Muscle of arm (tissue), 14 donors: ENCODE results near the gene HTR1B. TPM values are rescaled to one million over a fixed set of nuclear protein-coding genes. Genes with fewer than 3 reads are reported as not detected.
A peak's percentile ranks its signal among the peaks of the same experiment; 100 is the strongest.

Experiments used
- DNase-seq: peaks from one replicate; pipeline ENCODE4 v3.0.0-alpha.2; 2013
- long read RNA-seq, 11 donors: transcript quantifications; one replicate each; lab custom pipeline, GENCODE V29; 2026
- polyA plus RNA-seq, 12 donors: library from polyadenylated mRNA; unstranded; fragments of 120-200 nt; gene quantifications; one replicate each; pipeline ENCODE4 v1.2.1, GENCODE V29; 2013; ENCODE audit not compliant: insufficient read length in 12 of 12

Gene HTR1B
- polyA plus RNA-seq: under 1 TPM in 5 of 12 donors, not detected in 7; 0.05 to 0.43 (median 0.13) TPM
- long read RNA-seq, donor 1, partial matches to known transcripts: 0 of 2 reads
- long read RNA-seq, donor 1, other reads (novel, unspliced or antisense): 0 of 2 reads
- long read RNA-seq, donor 2: 0 reads
- long read RNA-seq, donor 3, partial matches to known transcripts: 0 of 1 reads
- long read RNA-seq, donor 3, other reads (novel, unspliced or antisense): 0 of 1 reads
- long read RNA-seq, donor 4: 0 reads
- long read RNA-seq, donor 5: 0 reads
- long read RNA-seq, donor 6: 0 reads
- long read RNA-seq, donor 7: 0 reads
- long read RNA-seq, donor 8, partial matches to known transcripts: 0 of 1 reads
- long read RNA-seq, donor 8, other reads (novel, unspliced or antisense): 0 of 1 reads
- long read RNA-seq, donor 9: 0 reads
- long read RNA-seq, donor 10: 0 reads
- long read RNA-seq, donor 11: 0 reads

- no peak for DNase-seq
These were observed at the start of gene HTR1B for GRCh38 chr6:77463308-77463860. HTR1B (minus strand) TSS chr6:77463491; CDS start chr6:77463403, 88 bp downstream.

GRCh38 chr6:77512554-77512953, 49.3 kb upstream of the HTR1B start:
- DNase-seq: no peak

GRCh38 chr6:77511860-77512259, 48.6 kb upstream of the HTR1B start:
- no peak for DNase-seq

- no peak for DNase-seq
These were observed 39.7 kb upstream of the HTR1B start for GRCh38 chr6:77502981-77503380.

- DNase-seq: no peak
These were observed 29.2 kb upstream of the HTR1B start for GRCh38 chr6:77492530-77492929.

GRCh38 chr6:77487808-77488425, 24.6 kb upstream of the HTR1B start:
- no peak for DNase-seq

- DNase-seq: no peak
These were observed 19.7 kb upstream of the HTR1B start for GRCh38 chr6:77482981-77483380.

- DNase-seq: no peak
These were observed 11.7 kb upstream of the HTR1B start for GRCh38 chr6:77474973-77475372.

- DNase-seq: no peak
These were observed 11.1 kb upstream of the HTR1B start for GRCh38 chr6:77474286-77474956.

GRCh38 chr6:77470983-77471382, 7.7 kb upstream of the HTR1B start:
- DNase-seq: no peak

- no peak for DNase-seq
These were observed 5.6 kb upstream of the HTR1B start for GRCh38 chr6:77468939-77469338.

GRCh38 chr6:77466451-77467437, 3.5 kb upstream of the HTR1B start:
- DNase-seq: no peak

- no peak for DNase-seq
These were observed 2.8 kb upstream of the HTR1B start for GRCh38 chr6:77466055-77466450.

- DNase-seq: no peak
These were observed 1.2 kb upstream of the HTR1B start for GRCh38 chr6:77464495-77464867.

GRCh38 chr6:77463861-77464494, 687 bp upstream of the HTR1B start:
- DNase-seq: no peak

GRCh38 chr6:77462359-77463307, 658 bp downstream of the HTR1B start:
- no peak for DNase-seq

- DNase-seq: no peak
These were observed 1.5 kb downstream of the HTR1B start for GRCh38 chr6:77461796-77462195.

GRCh38 chr6:77458421-77458820, 4.9 kb downstream of the HTR1B start:
- no peak for DNase-seq

- DNase-seq: peak; percentile 73
These were observed 5.5 kb downstream of the HTR1B start for GRCh38 chr6:77457720-77458349.
